ENCODE results near the gene CALU.

CALU gene

DNA sequence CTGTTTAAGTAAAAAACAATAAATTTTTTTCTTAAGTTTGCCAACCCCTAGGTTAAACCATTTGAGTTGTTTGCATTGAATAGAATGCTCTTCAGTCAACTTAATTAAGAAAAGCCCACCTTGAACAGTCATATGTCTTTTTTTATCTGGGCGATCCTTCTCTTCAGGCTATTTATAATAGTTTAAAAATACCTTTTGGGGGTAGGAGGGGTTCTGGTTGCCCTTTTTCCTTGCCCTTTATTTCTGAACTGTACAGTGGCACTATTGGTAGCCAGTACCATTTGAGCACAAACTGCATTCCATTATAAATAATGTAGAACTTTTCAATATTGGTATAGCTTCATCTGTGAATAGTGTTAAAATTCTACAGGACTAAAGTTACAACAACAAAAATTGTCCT, 13.1 kb downstream of the CALU start:
- no peak for DNase-seq

DNA sequence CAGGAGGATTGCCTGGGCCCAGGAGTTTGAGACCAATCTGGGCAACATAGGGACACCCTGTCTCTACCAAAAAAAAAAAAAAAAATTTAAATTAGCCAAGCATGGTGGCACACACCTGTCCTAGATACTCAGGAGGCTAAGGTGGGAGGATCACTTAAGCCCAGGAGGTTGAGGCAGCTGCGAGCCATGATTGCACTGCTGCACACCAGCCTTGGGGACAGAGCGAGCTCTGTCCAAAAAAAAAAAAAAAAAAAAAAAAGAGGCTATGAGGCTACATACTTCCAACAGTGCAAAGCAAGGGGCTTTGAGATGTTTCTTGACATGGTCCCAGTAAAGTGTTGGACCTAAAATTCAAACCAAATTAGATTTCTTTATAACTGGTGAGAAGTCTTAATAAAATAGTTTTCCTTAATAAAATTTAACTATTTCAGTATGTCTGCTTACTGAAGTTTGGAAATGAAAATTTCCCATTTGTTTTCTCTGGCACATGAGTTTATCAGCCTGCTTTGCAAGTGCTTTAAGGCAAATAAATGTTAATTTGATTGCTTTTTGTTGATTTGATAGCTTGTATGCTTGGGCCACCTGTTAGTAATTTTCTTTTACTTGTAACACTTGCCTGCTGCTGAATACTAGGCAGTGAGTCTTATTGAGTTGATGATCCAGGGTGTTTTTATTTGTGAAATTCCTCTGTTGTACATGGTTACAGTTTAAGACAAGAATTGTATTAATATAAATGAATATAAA, 16.1 kb downstream of the CALU start:
- DNase-seq: no peak

DNA sequence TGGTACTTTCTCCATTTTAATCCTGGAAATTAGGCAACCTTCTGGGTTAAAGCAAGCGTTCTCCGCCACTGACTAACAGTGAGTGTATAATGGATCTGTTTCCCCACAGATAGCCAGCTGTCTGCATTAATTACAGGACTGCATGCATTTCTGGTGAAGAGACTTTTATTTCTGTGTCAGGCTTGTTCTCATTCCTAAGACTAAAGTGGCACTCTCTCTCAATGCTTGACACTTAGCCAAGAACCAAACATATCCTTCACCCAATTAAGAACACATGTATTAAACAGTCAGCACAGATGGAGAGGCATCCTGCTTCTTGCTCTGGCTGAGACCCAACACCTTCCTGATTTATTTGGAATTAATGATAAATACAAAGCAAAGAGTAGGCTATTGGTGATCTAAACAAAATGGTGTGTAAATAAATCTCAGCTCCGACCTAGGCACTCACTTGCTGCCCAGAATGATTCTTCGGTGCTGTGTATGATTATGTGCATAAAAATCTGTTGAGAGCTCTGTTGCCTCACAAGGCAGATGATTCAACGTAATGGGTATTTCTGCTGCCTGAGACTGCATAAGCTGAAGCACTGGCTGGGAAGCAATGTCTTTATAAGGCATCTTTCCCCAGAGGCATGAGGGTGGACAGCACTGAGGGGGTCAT, 16.8 kb downstream of the CALU start:
- no peak for DNase-seq

DNA sequence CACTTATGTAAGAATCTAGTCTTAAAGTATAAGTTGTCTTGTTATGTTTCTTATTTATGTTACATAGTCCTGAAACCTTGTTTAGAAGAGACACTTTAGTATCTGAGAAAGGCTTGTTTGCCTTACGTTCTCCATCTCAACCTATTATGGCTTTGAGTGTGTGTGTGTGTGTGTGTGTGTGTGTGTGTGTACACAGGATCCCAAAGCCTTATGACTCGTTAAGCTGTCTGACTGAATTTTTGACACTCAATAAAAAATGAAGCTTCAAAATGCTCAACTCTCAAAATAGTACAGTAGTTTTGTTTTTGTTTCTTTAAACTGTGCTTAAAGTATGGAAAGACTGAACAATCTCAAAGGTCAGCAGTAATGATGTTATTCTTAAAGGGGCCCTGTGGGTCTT, 18.0 kb downstream of the CALU start:
- no peak for DNase-seq

DNA sequence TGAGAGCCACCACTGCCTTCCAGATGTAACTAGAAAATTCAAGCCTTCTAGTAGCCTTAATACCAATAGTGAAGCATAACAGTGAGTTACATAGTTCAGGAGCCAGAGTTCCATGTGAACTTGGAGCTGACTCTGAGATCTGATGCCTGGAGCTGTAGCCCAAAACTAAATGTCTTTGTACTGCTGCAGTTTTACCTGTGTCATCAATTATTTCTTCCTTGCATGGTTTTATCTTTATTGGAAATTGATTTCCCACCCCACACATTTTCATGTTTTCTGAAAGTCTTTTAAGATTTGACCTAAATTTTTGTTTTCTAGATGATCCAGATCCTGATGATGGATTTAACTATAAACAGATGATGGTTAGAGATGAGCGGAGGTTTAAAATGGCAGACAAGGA, 19.4 kb downstream of the CALU start:
- DNase-seq: no peak

DNA sequence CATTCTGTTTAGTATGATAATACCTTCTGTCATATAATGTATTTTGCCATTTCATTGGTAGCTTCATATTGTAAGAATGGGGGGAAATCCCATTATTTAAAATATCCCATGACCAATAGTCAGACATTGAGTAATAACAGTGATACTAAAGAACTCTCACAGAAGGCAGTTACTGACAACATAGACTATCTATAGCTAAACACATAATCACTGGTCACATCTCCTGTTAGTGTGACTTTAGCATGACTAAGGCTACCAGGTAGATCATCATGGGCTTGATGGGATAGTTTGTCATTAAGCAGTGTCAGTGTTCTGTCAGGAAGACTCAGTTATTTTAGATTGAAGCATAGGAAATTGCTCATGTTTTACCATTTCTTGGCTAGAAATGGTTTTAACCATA, 20.1 kb downstream of the CALU start:
- no peak for DNase-seq

DNA sequence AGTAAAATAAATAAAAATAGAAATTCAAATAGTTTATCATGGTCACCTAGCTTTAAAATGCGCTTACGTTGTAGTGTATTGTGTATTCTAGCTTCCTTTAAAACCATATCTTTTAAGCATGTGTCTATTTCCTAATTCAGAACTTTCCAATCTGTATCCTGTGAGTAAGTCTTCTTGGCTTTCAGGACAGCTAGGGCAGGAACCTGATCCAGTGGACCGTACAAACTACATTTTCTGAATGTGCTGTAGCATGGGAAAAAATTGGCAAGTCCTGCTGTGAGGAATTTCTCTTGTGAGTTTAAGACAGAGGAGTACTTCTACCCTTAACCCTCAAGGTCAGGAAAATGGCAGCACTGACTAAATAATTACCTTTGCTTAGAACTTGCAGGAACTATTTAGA, 24.4 kb downstream of the CALU start:
- no peak for DNase-seq

DNA sequence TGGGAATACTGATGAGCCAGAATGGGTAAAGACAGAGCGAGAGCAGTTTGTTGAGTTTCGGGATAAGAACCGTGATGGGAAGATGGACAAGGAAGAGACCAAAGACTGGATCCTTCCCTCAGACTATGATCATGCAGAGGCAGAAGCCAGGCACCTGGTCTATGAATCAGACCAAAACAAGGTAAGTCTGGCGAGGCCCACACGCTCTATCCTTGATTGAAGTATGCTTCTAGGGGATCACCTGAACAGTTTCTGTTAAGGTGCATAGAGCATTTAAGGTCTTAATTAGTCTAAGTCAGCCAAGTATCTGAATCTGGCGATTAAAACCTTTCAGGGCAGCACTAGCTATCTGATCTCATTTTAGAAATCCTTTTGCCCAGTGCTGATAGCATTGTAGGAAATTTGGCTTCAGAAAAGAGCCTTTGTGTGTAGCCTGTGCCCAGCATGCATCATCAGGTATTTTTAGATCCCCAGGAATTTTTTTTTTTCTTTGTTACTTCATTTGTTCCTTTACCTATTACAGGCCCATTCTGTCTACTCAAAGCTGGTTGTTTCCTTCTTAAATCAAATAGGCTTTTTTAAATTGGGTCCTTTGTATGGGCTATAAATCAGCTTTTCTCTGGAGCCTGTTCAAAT, 28.4 kb downstream of the CALU start:
- DNase-seq: no peak

DNA sequence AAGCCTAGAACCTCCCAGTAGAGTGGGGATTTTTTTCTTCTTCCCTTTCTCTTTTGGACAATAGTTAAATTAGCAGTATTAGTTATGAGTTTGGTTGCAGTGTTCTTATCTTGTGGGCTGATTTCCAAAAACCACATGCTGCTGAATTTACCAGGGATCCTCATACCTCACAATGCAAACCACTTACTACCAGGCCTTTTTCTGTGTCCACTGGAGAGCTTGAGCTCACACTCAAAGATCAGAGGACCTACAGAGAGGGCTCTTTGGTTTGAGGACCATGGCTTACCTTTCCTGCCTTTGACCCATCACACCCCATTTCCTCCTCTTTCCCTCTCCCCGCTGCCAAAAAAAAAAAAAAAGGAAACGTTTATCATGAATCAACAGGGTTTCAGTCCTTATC, 31.1 kb downstream of the CALU start:
- no peak for DNase-seq

DNA sequence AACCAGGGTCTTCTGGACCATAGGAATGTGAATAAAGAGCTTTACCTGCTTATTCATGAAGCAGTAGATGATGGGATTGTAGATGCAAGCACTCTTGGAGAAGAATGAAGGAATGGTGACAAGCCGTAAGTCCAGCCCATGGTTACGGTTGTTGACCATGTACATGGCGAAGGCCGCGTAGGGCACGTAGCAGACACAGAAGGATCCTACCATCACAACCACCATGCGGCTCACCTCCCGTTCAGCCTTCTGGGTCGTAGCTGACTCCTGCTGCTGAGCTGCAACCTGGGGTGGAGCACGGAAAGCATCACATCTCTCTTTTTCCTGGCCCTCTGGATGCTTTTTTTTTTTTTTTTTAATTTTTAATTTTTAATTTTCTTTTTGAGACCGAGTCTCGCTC, 34.4 kb downstream of the CALU start:
- no peak for DNase-seq

DNA sequence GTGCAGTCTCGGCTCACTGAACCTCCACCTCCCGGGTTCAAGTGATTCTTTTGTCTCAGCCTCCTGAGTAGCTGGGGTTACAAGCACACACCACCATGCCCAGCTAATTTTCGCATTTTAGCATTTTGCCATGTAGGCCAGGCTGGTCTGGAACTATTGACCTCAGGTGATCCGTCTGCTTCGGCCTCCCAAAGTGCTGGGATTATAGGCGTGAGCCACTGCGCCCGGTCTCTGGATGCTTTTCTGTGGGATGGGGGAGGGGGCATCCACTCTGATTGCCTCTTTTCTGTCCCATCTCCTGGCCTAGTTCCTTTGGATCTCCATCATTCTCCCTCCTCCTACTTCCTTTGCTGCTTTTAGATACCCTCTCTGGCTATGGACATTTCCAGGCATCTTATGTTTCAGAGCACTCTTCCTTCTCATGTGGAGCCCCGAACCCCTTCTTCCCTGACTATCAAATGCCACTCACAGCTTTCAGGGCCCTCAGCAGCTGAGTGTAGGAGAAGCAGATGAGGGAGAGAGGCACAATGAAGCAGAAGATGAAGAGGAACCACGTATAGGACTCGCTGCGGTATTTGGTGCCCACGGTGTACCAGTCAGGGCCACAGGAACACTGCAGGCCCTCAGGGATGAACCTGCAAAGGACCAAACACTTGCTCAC, 35.0 kb downstream of the CALU start:
- DNase-seq: no peak

DNA sequence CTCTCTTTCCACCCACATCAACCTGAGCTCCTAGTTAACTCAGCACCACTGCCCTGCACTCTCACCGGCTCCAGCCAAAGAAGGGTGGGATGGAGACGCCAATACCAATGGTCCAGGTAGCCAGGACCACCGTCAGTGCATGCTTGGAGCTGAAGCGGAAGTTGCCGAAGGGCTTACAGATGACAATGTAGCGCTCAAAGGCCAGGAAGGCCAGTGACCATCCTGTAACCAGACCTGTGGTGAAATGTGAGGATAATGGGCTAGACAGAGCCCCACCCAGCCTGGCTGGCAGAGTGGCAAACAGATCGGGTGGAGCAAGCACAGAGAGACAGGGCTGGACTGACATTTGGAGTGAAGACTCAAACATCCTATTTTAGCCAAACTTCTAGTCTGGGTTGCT, 35.8 kb downstream of the CALU start:
- no peak for DNase-seq

DNA sequence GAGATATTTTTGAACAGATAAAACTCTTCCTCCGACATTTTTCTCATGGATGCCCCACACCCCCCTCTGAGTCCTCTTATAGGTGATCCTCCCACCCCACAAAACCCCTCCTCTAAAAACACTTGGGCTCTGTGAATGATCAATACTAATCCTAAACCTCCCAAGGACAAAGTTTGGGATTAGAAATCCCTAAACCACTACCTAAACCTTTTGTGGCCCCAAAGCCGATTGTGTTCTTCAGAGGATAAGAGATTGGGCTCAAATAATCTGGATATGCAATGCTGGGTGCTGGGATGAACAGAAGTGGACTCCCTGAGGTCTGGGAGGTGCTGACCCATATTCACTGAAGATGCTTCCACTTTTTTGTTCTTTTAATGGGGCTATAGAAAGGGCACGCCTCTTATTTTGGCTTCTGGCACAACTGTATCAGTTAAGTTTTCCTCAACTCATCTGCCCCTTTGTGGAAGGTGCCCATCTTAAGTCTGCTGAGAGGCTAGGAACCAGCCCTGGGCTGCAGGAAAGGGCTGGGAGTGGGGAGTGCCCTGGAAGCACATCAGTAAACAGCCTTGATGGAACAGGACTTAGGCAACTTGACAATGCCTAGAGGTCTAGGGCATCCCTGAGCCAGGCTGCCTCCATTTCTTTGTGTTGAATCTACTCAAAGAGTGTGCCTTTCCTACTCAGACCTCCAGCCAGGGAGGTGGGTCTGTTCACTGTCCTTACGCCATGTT, 36.8 kb downstream of the CALU start, which contains the start of gene OPN1SW:
OPN1SW (minus strand) TSS at position 51 of the 731 bp plus-strand sequence; CDS start at position 38, 13 bp downstream.
- DNase-seq: no peak

DNA sequence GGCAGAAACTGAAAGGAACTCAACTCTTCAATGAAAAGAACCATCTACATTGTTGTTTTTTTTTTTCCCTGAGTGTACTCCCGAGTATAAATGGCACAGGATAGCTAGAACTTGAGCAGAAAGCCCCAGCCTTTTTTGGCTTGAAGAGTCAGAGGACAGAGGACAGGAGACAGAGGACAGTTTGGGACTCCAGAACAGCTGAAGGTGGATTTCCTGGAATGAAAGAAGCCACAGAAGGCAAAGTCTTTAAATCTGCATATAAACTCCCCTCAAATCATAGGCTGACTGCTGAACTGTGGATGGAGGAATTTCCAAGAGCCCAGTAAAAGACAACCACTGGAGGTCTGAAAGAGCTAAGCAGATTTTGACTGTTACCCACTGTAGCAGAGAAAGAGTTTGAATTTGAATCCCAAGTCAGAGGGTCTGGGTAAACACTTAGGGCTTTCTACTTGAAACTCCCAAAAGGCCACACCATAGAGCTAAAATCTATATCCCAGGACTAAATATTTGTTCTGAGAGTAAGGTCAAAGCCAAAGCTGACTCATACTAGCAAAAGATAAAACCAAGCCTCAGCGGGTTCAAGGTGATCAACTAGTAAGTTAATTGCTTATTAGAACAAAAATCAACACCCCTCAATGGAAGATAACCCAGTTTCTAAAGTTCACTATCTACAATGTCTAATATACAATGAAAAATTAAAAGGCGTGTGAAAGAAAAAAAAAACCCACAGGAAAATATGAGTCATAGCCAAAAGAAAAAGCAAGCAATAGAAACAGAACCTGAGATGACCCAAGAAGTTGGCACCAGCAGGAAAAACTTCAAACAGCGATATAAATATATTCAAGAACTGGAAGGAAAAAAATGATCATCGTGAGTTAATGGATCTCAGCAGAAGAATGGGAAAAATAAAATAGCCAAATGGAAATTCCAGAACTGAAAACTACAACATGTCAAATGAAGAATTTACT, 38.3 kb downstream of the CALU start:
- DNase-seq: no peak

DNA sequence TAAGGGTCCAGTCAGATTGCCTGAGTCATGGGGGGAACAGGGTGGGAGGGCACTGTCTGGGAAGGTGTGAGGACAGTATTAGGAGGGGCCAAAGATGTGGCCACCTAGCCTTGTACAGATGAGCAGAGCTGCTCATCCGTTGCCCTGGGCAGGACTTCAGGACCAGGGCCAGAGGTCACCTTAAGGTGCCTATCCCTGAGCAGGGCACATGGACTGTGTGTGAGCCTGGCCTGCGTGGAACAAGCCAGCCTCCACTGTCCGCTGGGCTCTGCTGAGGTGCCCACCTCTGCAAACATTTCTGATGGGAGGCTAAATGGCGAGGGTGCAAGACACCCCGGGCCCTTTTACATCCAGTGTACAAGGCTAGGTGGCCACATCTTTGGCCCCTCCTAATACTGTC, 39.8 kb downstream of the CALU start:
- DNase-seq: no peak

DNA sequence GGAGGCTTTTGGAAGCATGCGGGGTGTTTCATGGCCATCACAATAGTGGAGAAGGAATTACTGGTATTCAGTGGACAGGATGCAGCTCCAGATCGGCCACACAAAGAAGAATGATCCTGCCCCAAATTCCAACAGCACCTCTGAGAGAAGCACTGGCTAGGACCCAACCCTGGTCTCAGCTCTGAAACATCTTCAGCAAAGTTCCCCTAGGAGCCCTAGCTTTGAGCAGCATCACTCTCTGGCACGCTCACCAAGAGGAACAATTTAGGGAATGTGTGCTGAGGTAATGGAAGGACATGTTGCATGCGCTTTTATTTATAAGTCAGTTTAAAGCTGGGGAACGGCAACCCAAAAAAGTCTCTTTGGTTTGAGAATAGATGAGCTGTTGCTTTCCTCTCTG, 42.0 kb downstream of the CALU start:
- DNase-seq: no peak

DNA sequence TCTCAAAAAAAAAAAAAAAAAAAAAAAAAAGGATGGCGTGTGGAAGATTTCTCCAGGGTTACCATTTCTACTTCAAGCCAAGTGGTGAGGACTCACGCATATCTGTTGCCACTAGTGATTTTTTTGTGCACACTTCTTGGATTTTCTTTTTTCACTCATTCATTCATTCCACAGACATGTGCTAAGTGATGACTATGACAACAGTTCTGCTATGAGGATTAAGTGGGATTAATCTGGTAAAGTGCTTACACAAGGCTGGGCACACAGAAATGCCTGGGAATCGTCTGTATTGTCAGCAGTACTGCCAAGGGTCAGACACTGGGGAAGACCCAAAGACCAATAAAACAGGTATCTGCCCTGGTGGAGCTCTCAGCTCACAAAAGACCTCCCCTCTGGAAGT, 42.7 kb downstream of the CALU start:
- no peak for DNase-seq

DNA sequence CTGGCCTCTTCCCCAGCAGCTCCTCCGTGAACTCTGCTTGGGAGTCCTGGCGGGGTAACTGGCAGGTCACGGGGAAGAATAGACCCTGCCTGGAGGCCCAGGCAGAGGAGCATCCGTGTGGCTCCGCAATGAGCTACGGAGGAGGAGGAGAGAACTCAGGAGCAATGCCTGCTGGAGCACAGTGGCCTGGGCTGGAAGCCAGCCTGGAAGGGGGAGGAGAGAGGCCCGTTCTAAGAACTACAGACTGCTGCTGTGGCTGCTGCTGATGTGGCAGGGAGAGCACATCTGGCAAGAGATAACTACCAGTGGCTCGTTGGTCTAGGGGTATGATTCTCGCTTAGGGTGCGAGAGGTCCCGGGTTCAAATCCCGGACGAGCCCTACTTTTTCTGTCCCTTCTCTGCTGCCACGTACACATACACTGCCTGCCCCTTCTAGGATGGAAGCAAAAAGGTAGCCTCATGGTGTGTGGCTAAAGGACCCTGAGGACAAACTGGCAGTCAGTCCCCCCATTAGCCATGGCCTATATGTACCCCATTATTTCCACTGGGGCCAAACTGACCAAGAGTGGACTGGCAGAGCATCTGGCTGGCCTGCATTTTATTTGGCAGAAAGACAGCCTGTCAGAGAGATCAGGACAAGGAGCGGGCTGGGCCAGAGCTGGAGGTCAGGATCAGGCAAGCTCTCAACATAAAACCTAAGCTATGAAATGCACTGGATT, 44.1 kb downstream of the CALU start:
- DNase-seq: no peak

DNA sequence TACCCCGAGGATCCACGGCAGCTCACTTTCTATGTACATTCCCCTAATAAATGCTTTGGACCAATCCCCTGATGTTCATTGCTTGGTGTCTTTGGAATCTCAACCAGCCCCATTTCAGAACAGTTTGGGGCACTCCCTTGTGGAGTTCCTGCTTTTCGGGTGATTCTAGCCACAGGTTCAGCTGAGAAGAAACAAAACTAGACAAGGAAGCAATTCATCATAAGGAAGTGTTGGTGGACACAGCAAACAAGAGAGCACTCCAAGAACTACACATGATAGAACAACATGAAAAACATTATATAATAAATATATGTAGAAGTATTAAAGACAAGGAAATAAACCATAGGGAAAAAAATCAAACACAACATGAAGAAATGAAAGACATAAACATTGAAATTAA, 46.6 kb downstream of the CALU start:
- no peak for DNase-seq

DNA sequence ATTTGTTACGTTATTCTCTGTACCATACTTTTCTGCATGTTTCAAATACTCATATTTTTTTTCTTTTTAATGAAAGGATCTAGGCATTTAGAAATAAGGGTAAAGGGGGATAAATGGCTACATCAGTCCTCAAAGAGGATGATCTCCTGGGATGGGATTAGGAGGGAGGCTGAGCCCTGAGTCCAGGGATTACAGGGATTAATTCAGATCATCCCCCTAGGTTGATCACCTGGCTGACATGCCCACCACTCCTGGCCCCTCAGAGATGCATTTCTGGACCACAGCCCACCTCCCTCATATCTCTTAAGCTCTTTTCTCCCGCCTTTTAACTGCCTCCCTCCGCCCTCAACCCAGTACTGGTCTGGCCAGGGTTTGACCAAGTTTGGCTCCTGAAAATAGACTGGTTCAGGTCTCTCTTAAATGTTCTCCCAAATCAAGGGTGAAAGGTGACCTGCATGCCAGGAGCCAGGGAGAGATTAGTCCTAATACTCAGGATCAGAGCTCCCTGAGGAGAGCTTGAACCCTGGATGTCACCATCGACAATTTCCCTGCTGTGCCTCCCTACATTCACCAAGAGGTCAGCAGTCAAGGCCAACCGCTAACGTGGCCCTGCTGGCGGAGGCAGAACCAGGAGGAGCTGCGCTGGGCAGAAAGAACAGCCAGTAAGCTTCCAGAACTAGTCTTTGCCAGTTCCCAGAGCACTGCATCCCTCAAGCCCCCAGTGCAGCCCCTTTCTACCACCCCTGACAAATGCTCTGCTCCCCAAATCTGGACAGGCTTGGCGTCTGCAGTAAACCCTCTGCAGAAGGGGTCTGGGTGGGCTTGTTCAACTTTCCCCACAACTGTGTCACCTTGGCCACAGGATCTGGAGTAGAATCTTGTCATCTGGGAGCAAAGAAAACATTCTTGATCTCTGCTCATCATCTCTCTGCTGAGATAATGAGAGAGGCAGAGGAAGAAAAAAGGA, 49.6 kb downstream of the CALU start:
- no peak for DNase-seq
